OCI-LY1 (cell line): ENCODE results near the gene DEPDC7.

Experiments used
- H2AFZ ChIP-seq: fragments of 200-600 bp; sonication (generic), shearing (Covaris generic); 2 replicates; pipeline ENCODE4 v1.6.0; 2014; ENCODE audit warnings: antibody characterized with exemption, mild to moderate bottlenecking, low read length
- H3F3A ChIP-seq: fragments of 200-600 bp; sonication (generic), shearing (Covaris generic); 2 replicates; pipeline ENCODE4 v1.6.0; 2014; ENCODE audit warnings: mild to moderate bottlenecking, antibody characterized with exemption, low read length, moderate library complexity; ENCODE audit not compliant: insufficient read depth
- H3K27ac ChIP-seq: fragments of 200-600 bp; sonication (generic); 2 replicates; pipeline ENCODE4 v1.5.1; 2014; ENCODE audit warnings: low read length, mixed run types, mild to moderate bottlenecking, low read depth; ENCODE audit not compliant: poor library complexity, severe bottlenecking
- H3K27me3 ChIP-seq: fragments of 200-600 bp; sonication (generic); 2 replicates; pipeline ENCODE4 v1.6.0; 2014; ENCODE audit warnings: antibody characterized with exemption, mild to moderate bottlenecking, low read length, moderate library complexity; ENCODE audit not compliant: insufficient read depth
- H3K36me3 ChIP-seq: fragments of 200-600 bp; sonication (generic); 2 replicates; pipeline ENCODE4 v1.6.1; 2014; ENCODE audit warnings: mild to moderate bottlenecking, antibody characterized with exemption, low read length, moderate library complexity, mixed read lengths; ENCODE audit not compliant: insufficient read depth
- H3K4me1 ChIP-seq: fragments of 200-600 bp; sonication (generic); 2 replicates; pipeline ENCODE4 v1.5.1; 2014; ENCODE audit warnings: mild to moderate bottlenecking, low read length, moderate library complexity; ENCODE audit not compliant: insufficient read depth, severe bottlenecking
- H3K4me2 ChIP-seq: fragments of 200-600 bp; sonication (generic), shearing (Covaris generic); 2 replicates; pipeline ENCODE4 v1.6.1; 2014; ENCODE audit warnings: low read length
- H3K4me3 ChIP-seq: fragments of 200-600 bp; sonication (generic); 2 replicates; pipeline ENCODE4 v1.5.1; 2014; ENCODE audit warnings: low read length, low read depth, mild to moderate bottlenecking, mixed read lengths; ENCODE audit not compliant: poor library complexity, severe bottlenecking
- H3K79me2 ChIP-seq: fragments of 200-600 bp; shearing (Covaris generic); 2 replicates; pipeline ENCODE4 v1.6.1; 2016; ENCODE audit warnings: mixed run types, low read length, mixed read lengths; ENCODE audit not compliant: insufficient read depth
- H3K9ac ChIP-seq: fragments of 200-600 bp; sonication (generic), shearing (Covaris generic); 2 replicates; pipeline ENCODE4 v1.6.1; 2014; ENCODE audit warnings: mild to moderate bottlenecking, low read length, mixed read lengths
- H3K9me2 ChIP-seq: fragments of 200-600 bp; sonication (generic), shearing (Covaris generic); 2 replicates; pipeline ENCODE4 v1.6.1; 2014; ENCODE audit warnings: low read depth, mild to moderate bottlenecking, low read length, mixed read lengths
- H3K9me3 ChIP-seq: fragments of 200-600 bp; shearing (Covaris generic); 2 replicates; pipeline ENCODE4 v1.6.1; 2014; ENCODE audit warnings: low read length, mixed read lengths
- H4K20me1 ChIP-seq: fragments of 200-600 bp; sonication (generic), shearing (Covaris generic); 2 replicates; pipeline ENCODE4 v1.6.0; 2016; ENCODE audit warnings: mild to moderate bottlenecking, low read length; ENCODE audit not compliant: insufficient read depth
- EZH2 ChIP-seq: fragments of 200-600 bp; sonication (generic), shearing (Covaris generic); IDR thresholded peaks from 2 replicates; pipeline ENCODE4 v1.8.0; 2017; ENCODE audit warnings: borderline replicate concordance, mixed run types, mild to moderate bottlenecking, antibody characterized with exemption, low read length, moderate library complexity, mixed read lengths
- TF ChIP-seq, protein P1 (sequence below): fragments of 200-600 bp; sonication (generic), shearing (Covaris generic); IDR thresholded peaks from 2 replicates; pipeline ENCODE4 v1.5.1; 2017; ENCODE audit warnings: mild to moderate bottlenecking, antibody characterized with exemption, low read length, moderate library complexity, mixed read lengths

The DEPDC7 gene

DNA sequence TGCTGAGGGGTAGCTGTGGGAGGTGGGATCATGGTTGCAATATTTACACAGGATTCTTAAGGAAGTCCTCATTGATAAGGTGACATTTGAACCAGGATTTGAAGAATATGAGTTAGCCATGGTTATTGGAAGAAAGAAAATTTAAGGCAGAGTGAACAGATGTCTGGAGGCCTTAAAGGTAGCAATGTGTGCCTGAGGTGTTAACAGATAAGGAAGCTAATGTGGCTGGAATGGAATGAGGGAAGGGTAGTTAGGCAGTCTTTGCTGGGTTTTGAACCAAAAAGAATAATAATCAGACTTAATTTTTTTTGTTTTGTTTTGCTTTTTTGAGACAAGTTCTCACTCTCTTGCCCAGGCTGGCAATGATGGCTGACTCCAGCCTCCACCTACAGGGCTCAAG is 9.7 kb upstream of the DEPDC7 start:
- TF ChIP-seq, protein P1, sequence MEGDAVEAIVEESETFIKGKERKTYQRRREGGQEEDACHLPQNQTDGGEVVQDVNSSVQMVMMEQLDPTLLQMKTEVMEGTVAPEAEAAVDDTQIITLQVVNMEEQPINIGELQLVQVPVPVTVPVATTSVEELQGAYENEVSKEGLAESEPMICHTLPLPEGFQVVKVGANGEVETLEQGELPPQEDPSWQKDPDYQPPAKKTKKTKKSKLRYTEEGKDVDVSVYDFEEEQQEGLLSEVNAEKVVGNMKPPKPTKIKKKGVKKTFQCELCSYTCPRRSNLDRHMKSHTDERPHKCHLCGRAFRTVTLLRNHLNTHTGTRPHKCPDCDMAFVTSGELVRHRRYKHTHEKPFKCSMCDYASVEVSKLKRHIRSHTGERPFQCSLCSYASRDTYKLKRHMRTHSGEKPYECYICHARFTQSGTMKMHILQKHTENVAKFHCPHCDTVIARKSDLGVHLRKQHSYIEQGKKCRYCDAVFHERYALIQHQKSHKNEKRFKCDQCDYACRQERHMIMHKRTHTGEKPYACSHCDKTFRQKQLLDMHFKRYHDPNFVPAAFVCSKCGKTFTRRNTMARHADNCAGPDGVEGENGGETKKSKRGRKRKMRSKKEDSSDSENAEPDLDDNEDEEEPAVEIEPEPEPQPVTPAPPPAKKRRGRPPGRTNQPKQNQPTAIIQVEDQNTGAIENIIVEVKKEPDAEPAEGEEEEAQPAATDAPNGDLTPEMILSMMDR = no peak
- TF ChIP-seq EZH2 = no peak
- no peaks in the 10 kb centered on the region for H3K79me2 ChIP-seq
- H3K4me1 ChIP-seq = no peaks in the 10 kb centered on the region
- no peak overlapping the region for H3K9ac ChIP-seq
- no peak overlapping the region for H3K4me2 ChIP-seq
- H3K4me3 ChIP-seq = no peak overlapping the region
- H3K27me3 ChIP-seq = no peaks in the 10 kb centered on the region
- H3F3A ChIP-seq = no peaks in the 10 kb centered on the region
- no peaks in the 10 kb centered on the region for H4K20me1 ChIP-seq
- H3K27ac ChIP-seq = no peak overlapping the region
- no peak overlapping the region for H2AFZ ChIP-seq
- no peaks in the 10 kb centered on the region for H3K9me2 ChIP-seq
- no peaks in the 10 kb centered on the region for H3K9me3 ChIP-seq
- no peaks in the 10 kb centered on the region for H3K36me3 ChIP-seq

DNA sequence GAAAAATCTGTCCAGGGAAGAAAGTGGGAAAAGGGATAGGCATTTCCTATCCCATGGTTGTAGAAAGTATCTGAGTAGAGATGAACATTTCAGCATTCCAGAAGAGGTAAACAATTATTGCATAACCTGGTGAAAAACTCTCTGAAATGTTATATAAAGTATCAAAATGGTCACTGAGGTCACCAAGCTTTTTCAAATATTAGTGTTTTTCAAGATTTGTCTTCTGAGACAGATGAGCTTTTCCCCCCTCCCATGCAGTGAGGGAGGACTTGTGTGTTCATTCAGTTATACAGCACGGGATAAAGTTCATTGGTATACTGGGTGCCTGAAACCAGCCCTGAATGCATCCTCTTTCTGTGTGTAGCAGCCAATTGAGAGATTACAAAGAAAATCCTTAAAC is 1.9 kb upstream of the DEPDC7 start:
- no peak overlapping the region for H3K27ac ChIP-seq
- no peaks in the 10 kb centered on the region for H3K79me2 ChIP-seq
- H3K9me2 ChIP-seq = no peaks in the 10 kb centered on the region
- no peak overlapping the region for H3K9ac ChIP-seq
- peaks cover 4% of the 10 kb centered on the region; the same call in 1 of the 2 replicates for H3K27me3 ChIP-seq
- H4K20me1 ChIP-seq = no peaks in the 10 kb centered on the region
- no peaks in the 10 kb centered on the region for H3K36me3 ChIP-seq
- TF ChIP-seq, protein P1 = no peak
- no peak for TF ChIP-seq EZH2
- H2AFZ ChIP-seq = no peak overlapping the region
- peaks cover 5% of the 10 kb centered on the region for H3K4me1 ChIP-seq
- H3F3A ChIP-seq = no peaks in the 10 kb centered on the region
- no peak overlapping the region for H3K4me2 ChIP-seq
- H3K9me3 ChIP-seq = no peaks in the 10 kb centered on the region
- no peak overlapping the region for H3K4me3 ChIP-seq

DNA sequence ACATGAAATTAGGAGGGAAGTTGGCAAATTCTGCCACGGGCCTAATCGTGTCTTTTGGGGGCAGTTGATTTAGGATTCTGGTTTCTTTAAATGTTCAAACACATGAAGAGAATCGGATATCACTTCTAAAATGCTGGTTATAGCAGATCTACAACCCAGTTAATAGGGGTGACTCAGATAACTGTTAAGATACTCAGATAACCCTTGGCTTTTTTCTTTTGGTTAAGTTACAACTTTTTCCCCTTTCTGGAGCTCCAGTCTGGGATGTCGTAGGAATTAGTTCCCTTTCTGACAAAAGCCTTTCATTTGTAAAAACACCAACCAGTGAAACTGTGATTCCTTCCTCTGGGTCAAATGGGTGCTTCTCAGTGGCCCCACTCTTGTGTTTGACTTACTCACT is 976 bp downstream of the DEPDC7 start:
- Histone ChIP-seq H4K20me1 (no peaks in the 10 kb centered on the region), H3K9me2 (no peaks in the 10 kb centered on the region), H3F3A (no peaks in the 10 kb centered on the region), H3K4me1 (peaks cover 2% of the 10 kb centered on the region), H3K27ac (no peak overlapping the region), H2AFZ (no peak overlapping the region), H3K36me3 (no peaks in the 10 kb centered on the region), H3K79me2 (no peaks in the 10 kb centered on the region), H3K9me3 (no peaks in the 10 kb centered on the region), H3K4me2 (no peak overlapping the region; the same call in 1 of the 2 replicates), H3K27me3 (peaks cover 4% of the 10 kb centered on the region; the same call in 1 of the 2 replicates), H3K4me3 (no peak overlapping the region), H3K9ac (no peak overlapping the region)
- TF ChIP-seq, protein P1 = no peak
